GM12878 (cell line): Measurements from ENCODE around the gene IER2.
A peak's percentile ranks its signal among the peaks of the same experiment; 100 is the strongest.

Experiments
- CTCF ChIP-seq, 3 experiments: IDR thresholded peaks in 2 of 3; conservative IDR thresholded peaks in 1 of 3; 2 replicates each; pipeline ENCODE4 v1.5.1; 2011; ENCODE audit warnings: low read depth in 3 of 3, low read length in 3 of 3, mild to moderate bottlenecking in 3 of 3, control low read depth in 2 of 3, moderate library complexity in 2 of 3, inconsistent platforms in 1 of 3, mixed read lengths in 1 of 3; ENCODE audit not compliant: control insufficient read depth in 2 of 3, insufficient read depth in 1 of 3; ENCODE audit errors: extremely low read depth in 1 of 3
- KDM1A ChIP-seq: fragments of 200-600 bp; sonication (generic); IDR thresholded peaks from 2 replicates; pipeline ENCODE4 v1.6.1; 2016; ENCODE audit warnings: borderline replicate concordance
- NR2C1 ChIP-seq: fragments of 450-650 bp; IDR thresholded peaks from 2 replicates; pipeline ENCODE4 v1.6.1; 2017; ENCODE audit warnings: antibody characterized with exemption, mild to moderate bottlenecking, moderate library complexity

- no peak for TF ChIP-seq KDM1A
- peak; percentile 35 for TF ChIP-seq NR2C1
- TF ChIP-seq CTCF (IDR thresholded peaks at IDR 0.05 in 2 of 3, conservative IDR thresholded peaks at IDR 0.05 in 1 of 3; ENCODE audit: control insufficient read depth in 2 of 3, extremely low read depth in 1 of 3, insufficient read depth in 1 of 3, low read depth in 3 of 3, low read length in 3 of 3), result no peak
Observed at GRCh38 chr19:13155472-13156359, 5.5 kb downstream of the IER2 start.
